HG03280 (cell line): Measurements from ENCODE around the gene TMEM135.
"Not testable (repeated sequence)": the region's sequence is repeated elsewhere in the genome, so short reads cannot be mapped to it uniquely, and the experiment has no call there.

Experiments used
- ATAC-seq: cut with Tn5 transposase; IDR thresholded peaks from one replicate; pipeline ENCODE4 v1.9.1; 2021; ENCODE audit warnings: mild to moderate bottlenecking, moderate library complexity; ENCODE audit not compliant: unreplicated experiment

Gene TMEM135

DNA sequence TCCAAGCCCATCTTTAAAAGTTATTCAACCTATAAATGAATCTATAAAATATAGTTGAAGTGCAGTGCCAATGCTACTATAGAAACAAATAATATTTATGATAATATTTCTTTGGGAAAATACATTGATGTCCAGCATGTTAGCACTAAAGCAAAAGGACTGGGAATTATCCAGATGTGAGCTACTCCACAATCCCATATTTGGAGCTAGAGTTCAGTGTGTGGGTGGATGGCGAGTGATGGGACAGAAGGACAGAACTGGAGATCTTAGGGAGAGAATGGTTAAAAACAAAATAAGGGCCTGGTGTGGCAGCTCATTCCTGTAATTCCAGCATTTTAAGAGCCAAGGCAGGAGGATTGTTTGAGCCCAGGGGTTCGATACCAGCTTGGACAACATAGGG, 216.8 kb downstream of the TMEM135 start:
- no peak for ATAC-seq

DNA sequence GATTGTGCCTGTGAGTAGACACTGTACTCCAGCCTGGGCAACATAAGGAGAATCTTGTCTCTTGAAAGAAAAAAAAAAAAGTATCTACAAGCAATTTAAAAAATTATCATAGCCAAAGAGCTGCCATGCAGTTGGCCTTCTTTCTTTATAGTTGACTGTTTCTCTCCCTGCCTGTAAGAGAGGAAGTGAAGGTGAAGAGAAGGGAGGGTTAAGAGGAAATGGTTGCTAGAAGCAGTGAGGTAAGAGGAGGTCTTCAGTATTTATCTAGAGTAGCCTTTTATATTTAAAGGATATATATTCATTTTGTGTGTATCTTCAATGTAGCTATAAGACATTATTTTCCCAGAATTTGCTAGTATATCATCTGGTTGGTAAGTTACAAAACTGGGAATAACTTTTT, 217.9 kb downstream of the TMEM135 start:
- ATAC-seq: no peak

DNA sequence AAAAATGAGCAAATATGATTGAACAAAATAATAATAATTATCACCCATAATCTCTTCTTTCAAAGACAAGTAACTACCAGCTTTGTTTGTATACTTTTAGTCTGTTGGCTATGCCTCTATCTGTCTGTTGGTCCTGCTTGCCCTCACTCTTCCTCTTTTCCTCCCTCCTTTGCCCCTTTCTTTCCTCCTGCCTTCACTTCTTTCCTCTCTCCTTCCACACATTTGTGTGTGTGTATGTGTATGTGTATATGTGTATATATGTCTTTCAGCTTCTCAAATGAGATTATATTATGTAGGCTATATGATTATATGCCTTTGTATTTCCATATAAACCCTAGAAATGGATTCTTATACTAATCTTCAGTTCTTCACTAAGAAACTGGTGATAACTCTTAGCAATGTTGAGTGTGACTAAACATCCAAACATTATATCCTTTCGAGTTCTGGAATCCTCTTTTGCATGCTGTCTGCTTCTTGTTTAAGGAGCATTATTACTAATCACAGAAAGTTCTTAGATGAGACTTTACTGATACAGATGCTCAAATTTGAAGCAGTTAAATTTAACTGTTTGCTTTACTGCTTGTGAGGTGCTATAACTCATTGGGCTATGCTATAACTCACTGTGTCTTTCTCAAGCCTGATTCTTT, 219.1 kb downstream of the TMEM135 start:
- no peak for ATAC-seq

DNA sequence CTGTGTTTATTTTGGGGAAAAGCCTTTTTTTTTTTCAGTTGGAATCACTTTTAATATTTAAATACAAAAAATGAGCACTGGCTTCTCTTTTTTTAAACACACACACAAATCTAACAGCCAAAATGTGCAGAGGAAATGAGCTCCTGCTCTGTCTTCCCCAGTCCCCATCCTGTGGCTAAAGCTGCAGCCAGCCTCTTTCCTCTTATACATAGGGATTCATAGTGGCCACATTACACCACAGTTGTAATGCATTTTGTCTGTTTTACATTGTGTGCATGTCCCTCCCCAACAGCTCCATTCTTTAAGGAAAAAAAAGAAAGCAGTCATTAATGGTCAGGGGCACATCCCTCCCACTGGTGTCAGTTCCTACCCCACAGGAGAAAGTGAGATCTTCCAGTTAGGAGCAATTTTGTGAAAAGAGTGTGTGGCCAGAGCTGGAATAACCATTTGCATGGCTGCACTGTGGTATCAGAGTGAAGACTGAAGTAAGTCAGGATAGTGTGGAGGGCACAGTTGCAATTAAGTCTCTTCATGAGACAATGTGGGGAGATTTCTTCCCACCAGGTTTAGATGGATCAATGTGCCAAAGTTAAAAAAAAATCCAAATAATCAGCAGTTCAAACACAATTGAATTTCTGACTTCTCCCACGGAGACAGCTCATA, 220.6 kb downstream of the TMEM135 start:
- ATAC-seq: no peak

DNA sequence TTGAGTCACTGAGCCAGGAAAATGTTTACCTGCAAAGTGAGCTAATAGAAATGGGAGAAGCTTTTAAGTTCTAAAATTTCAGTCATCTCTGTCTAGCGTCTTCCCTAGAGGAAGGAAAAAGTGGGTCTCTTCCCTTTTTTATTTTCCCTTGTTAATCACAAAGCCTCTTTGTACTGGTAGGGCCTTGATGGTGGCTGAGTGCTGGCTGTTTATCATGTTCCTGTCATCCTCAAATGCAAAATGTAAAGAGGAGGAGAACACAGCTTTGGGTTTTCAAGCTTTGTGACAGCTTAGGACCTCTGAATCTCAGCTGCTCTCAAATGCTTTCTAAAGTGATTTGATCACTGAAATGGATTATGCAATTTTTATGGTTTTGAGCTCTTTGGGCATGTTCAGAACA, 222.0 kb downstream of the TMEM135 start:
- ATAC-seq: no peak

DNA sequence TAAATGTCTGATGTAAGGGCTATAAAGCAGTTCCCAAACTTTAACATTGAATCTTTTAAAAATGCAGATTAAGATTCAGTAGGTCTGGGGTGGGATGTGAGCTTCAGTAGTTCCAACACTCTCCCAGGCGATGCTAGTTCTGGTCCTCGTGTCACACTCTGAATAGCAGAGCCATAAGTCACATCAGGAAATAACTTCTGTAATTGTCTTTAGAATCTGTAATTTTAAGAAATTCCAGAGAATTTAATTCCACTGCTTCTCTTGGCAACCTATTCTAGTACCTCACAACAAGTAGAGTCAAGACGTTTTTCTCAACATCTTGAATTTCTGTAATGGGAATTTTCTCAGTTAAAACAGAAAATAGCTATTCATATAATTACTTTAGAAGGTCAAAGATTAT, 223.1 kb downstream of the TMEM135 start:
- no peak for ATAC-seq

DNA sequence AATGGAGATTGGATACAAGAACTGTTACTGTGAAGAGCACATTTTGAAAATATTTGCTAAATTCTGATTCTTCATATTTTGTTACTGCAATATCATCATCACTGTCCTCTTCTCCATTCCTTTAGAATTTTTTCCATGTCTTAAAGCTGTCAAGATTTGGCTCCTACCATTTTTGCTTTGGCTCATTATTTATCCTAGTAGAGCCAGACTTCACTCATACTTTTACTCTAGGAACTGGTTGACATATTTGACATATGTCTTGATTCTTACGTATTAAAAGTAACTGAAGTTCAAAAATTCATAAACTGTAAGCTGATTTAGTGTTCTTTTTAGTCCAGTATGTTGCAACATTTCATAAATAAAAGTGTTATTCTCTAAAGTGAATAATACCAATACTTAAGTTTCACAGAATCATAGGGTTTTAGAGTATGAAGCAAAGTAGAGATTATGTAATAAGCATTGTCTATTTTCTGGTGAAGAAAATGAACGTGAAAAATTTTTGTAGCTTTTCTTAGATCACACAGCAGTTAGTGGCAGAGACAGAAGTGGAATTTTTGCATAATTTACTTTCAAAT, 225.6 kb downstream of the TMEM135 start:
- no peak for ATAC-seq

DNA sequence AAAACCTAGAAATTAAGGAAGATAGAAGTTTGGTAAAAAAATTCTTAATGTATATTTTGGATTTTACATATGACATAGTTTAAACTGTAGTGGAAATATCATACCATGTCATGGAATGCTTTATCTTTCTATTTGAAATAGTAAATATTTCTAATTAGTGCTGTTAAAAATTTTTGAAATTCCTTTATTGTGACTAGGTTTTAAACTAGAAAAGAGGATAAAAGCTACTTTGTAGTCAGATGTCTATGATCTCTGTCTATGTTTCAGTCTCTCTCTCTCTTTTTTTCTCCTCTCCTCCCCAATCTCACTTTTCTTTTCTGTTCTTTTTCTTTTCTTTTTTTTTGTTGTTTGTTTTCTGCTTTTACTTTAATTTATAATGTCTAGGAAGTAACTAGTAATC, 226.2 kb downstream of the TMEM135 start:
- no peak for ATAC-seq

DNA sequence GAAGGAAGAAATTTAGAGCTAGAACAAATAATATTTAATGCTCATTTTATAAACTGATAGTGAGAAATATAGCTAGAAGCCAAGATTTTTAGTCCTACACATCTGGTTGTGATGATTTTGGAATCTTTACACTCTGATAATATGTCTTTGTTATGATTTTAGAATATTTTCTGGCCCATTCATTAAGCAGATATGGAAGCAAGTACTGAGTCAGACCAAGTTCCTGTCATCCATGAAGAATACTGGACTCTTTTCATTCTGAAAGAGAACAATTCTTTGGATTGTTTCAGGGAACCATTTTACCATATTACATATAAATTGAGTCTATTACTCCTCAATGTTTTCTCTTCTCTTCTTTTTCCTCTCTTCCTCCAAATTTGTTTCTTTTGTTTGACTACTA, 227.4 kb downstream of the TMEM135 start:
- no peak for ATAC-seq

DNA sequence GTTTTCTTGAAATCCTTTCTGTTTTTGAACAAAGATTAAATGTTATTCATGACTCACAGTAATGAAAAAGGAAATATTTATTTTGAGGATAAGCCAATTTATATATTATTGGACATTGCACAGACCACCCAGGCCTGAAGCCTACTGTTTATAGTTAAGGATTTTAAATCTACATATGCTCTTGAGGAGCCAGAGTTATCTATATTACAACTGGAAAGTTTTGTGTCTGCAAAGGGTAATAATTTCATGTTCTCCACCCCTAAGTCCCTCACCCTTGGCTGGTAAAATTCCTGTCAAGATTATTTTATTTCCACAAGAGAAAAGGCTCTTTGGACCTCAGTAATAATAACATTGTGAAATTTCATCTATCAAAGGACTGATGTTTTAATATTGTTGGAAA, 228.2 kb downstream of the TMEM135 start:
- ATAC-seq: no peak

DNA sequence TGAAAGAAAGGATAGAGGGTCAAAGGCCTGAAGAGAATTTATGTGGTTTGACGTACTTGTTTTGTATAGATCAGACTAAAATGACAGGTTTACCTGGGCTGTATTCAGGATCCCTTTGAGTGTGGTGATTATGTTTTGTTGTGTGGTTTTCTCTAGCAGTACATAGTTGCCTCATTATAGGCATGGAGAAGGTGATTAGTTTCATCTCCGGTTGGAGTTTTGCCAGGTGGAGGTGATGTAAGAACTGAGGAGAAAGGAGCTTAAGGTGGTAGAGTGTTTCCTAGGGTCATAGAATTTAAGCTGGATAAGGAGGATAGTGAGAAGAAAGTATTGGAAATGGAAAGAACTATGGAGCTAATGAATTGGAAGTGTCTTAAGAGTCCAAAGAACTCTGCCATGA, 229.0 kb downstream of the TMEM135 start:
- ATAC-seq: no peak

DNA sequence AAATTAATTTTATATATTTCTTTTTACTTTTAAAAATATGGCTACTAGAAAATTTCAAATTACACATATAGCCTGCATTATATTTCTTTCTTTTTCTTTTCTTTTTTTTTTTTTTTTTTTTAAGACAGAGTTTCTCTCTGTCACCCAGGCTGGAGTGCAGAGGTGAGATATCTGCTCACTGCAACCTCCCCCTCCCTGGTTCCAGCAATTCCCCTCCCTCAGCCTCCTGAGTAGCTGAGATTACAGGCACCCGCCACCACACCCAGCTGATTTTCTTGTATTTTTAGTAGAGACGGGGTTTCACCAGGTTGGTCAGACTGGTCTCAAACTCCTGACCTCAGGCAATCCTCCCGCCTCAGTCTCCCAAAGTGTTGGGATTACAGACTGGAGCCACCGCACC, 234.2 kb downstream of the TMEM135 start:
- not testable (repeated sequence) for ATAC-seq

DNA sequence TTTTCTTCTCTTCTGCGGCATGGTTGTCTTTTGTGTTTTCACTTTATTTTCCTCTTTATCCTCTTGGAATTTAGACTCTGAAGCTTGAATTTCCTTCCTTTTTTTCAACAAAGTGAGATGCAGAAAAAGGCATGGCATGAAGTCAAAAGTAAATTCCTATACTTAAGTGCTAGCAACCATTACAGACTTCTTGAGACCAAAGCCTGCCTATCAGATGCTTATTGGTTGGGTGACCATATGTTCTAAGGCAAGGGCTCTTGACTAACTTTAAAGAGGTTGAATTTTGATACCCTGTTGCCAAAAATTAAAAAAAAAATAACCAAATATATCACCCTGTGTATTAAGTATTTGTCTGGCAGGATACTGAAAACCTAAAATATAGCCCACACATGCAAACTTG, 237.4 kb downstream of the TMEM135 start:
- ATAC-seq: no peak

DNA sequence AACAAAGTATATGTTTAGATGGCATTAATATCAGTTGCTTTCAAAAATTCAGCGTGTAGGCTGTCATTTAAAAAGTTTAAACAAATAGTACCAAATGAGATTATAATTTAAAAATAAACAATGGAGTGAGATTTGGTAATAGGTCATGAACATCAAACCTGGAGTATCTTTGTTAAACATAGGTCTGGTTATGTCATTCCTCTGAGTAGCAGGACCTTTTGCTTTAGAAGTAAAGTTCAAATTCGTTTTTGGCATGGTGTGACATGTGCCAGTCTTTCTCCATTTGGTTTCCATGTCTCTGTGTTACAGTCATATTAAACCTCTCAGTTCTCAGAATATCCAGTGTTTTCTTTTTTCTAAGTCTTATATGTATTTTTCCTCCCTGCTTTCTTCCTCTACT, 242.4 kb downstream of the TMEM135 start:
- ATAC-seq: no peak

DNA sequence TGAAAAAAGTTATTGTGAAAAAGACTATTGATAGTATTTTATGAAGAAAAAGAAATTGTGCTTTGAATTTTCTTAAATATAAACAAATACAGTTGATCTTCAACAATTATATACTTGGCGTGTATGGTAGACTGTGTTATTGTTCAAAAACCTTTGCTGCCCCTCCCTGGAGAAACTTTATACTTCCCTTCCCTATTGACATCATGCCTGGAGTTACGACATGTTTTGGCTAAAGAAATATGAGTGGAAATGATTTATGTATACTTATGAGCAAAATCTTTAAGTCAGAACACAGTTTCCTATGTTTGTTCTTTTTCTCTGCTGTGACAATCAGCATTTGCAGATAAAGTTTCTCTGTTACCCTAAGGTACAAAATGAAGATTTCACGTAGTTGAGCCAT, 243.8 kb downstream of the TMEM135 start:
- no peak for ATAC-seq

DNA sequence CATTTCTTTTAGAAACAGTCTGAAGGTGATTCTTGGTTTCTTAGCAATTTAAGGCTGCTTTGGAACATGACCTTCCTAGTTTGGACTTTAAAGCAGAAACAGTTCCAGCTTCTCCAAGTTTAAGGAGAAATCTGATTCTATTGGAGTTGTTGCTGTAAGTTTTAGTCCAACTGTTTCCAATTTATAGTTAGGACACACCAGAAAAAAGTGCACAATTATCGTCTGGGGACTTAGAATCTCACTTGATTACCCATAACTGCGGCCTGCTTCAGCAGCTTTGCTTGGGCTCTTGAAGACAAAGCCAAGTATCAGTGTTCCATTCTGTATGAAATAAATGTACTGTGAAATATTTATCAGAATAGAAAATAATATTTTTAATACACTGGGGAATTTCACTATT, 246.6 kb downstream of the TMEM135 start:
- no peak for ATAC-seq

DNA sequence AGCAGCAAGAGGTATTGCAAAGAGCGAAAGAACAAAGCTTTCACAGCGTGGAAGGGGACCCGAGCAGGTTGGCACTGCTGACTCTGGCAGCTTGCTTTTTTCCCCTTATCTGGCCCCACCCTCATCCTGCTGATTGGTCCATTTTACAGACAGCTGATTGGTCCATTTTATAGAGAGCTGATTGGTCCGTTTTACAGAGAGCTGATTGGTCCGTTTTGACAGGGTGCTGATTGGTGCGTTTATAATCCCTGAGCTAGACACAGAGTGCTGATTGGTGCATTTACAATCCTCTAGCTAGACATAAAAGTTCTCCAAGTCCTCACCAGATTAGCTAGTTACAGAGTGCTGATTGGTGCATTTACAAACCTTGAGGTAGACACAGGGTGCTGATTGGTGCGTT, 247.9 kb downstream of the TMEM135 start:
- ATAC-seq: not testable (repeated sequence)

DNA sequence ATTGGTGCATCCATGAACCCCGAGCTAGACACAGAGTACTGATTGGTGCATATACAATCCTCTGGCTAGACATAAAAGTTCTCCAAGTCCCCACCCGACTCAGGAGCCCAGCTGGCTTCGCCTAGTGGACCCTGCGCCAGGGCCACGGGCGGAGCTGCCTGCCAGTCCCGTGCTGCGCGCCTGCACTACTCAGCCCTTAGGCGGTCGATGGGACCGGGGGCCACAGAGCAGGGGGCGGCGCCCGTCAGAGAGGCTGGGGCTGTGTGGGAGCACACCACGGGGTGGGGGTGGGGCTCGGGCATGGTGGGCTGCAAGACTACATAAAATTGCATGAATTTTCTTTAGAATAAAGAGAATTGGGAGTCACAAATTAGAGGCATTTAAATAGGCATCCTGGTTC, 248.6 kb downstream of the TMEM135 start:
- ATAC-seq: no peak

DNA sequence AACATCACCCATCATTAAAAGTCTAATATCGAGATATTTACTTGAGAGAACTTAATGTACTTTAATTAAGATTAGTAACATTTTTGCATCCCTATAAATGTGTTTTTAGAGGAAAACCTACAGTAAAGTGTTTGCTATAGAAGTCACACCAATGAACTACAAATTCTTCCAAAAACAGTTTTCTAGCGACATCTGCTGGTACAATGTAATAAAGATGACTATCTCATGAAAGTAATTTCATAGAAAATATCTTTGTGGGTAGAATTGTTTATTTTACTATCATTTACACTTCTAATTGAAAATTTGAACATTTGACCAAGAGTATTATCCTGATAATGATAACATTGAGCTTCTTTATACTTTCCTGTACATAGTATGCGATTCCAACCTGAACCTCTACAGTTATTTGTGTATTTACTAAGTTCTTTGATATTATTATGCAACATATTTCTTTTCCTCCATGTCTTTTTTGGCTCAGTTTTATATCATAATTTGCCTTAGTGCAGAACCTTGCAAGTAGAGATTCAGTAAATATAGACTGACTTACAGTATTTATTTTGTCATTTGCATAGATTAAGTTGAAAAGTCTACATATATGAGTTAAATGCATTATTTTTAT, 252.7 kb downstream of the TMEM135 start:
- no peak for ATAC-seq

DNA sequence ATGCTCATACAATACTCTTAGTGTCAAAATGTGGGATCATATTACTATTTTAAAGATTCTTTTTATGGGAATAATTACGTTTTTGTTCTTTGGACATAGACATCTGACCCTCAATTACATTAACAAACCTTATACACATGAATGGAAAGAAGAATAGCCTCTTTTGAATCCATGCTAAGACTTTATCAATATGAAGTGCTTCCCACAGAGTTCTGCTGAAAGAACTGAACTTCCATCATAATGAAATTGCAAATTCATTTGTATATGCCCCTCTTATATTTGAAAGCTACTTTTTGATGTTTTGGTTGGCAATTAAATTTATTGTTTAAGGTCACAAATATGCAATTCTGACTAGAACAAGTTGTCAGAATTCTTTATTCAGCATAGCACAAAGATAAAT, 254.9 kb downstream of the TMEM135 start:
- ATAC-seq: no peak

DNA sequence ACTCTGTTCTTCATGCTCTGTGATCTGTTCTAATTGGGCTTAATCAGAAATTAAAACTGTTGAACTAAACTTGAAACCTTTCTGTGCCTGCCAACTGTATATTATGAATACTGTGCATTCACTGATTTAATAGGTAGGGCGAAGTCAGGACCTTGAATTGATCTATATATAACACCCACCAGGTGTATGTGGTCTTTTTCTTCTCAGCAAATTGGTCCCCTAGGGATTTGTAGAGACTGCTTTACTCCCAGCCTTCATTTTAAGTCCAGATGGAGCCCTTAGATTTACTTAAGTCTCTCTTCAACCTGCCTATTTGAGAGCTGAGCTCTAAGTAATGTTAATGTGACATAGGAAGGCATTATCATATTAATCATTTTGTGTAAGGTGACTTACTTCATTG, 257.5 kb downstream of the TMEM135 start:
- ATAC-seq: no peak

DNA sequence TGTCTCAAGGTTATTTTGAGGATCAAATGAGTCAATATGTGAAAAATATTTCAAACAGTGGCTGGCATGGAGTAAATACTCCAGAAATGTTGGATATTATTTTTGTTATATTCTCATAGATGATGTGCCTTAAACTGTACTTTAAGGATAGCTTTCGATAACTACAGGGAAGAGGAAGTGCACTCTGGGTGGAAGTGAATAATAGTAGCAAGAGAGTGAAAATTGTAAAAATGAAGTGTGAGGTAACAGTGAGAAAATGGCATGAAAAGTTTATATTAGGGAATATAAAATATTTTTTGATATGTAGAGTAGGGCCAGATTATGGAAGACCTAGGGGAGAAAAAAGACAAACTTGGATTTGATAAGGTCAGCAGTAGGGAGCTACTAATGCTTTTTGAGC, 258.9 kb downstream of the TMEM135 start:
- ATAC-seq: no peak
